Body of pancreas (tissue), 4 donors: Measurements from ENCODE around the gene C2orf74. TPM values are rescaled to one million over a fixed set of nuclear protein-coding genes. Genes with fewer than 3 reads are reported as not detected.
"Not testable (repeated sequence)": the region's sequence is repeated elsewhere in the genome, so short reads cannot be mapped to it uniquely, and the experiment has no call there.

Source experiments
- ATAC-seq: fragments of 150-250 bp; one replicate; pipeline ENCODE4 v1.9.1; 2016
- DNase-seq, 4 donors: peaks; one replicate each; pipeline ENCODE4 v3.0.0-alpha.2; 2019
- H3K27ac ChIP-seq, 4 donors: fragments of 200-600 bp; sonication (generic); 1 replicate in 3 of 4; 2 replicates in 1 of 4; pipeline versions ENCODE4 v1.5.1 to v1.6.1; 2016 to 2019; ENCODE audit warnings: mild to moderate bottlenecking in 1 of 4, mixed read lengths in 1 of 4, moderate library complexity in 1 of 4
- H3K27me3 ChIP-seq, 2 donors: fragments of 200-600 bp; sonication (generic); one replicate each; pipeline ENCODE4 v1.6.0; 2016; ENCODE audit warnings: mild to moderate bottlenecking in 1 of 2
- H3K36me3 ChIP-seq, 2 donors: fragments of 200-600 bp; sonication (generic); replicated peaks in 1 of 2; 2 replicates each; pipeline ENCODE4 v1.5.1; 2016; ENCODE audit warnings: low read depth in 2 of 2; ENCODE audit not compliant: insufficient read depth in 1 of 2
- H3K4me1 ChIP-seq: fragments of 200-600 bp; sonication (generic); one replicate; pipeline ENCODE4 v1.6.0; 2016
- H3K4me3 ChIP-seq, 2 donors: fragments of 200-600 bp; sonication (generic); 1 replicate in 1 of 2; 2 replicates in 1 of 2; pipeline ENCODE4 v1.5.1; 2016 to 2019
- H3K9me3 ChIP-seq, 3 donors: fragments of 200-600 bp; sonication (generic); 1 replicate in 2 of 3; 2 replicates in 1 of 3; pipeline ENCODE4 v1.5.1; 2016
- CTCF ChIP-seq, 7 experiments: fragments of 450-650 bp in 4 of 7; fragments of 200-600 bp in 3 of 7; sonication (generic) in 3 of 7; IDR thresholded peaks; one replicate each; pipeline ENCODE4 v1.5.1; 2016 to 2019; ENCODE audit warnings: antibody characterized with exemption in 7 of 7
- POLR2A ChIP-seq, 3 donors: fragments of 450-650 bp; IDR thresholded peaks; one replicate each; pipeline ENCODE4 v1.6.1; 2016; ENCODE audit warnings: antibody characterized with exemption in 3 of 3, mild to moderate bottlenecking in 2 of 3
- WGBS, 2 donors: methylation state at CpG; one replicate each; pipeline ENCODE4 v1.1.5; 2017; 5-methylcytosine and 5-hydroxymethylcytosine counted together
- intact Hi-C: fragments of 100-400 bp; cut with DNase I; formaldehyde crosslinking; loops from one replicate; pipeline ENCODE4 v1.15.1; 2023
- total RNA-seq, 2 donors: library from RNA; depleted of rRNA; stranded (reverse); fragments of >200 nt; gene quantifications; one replicate each; pipeline ENCODE4 v1.1.0, GENCODE V29; 2016

C2orf74 gene
- total RNA-seq, 2 donors from 2014 or later, result 3.9 to 25.7 TPM

- no peak for DNase-seq
- no peaks in the 10 kb centered on the region for H3K27me3 ChIP-seq
- no peak for ATAC-seq
- 61 to 67% methylated on average over 4 of the region's 4 CpGs for WGBS, 2 donors
- no peaks in the 10 kb centered on the region for H3K36me3 ChIP-seq
- H3K4me3 ChIP-seq, result no peak overlapping the region
- intact Hi-C loops, result no loop called here
- H3K4me1 ChIP-seq, result no peaks in the 10 kb centered on the region
- TF ChIP-seq CTCF (IDR thresholded peaks at IDR 0.05) (no peak), POLR2A (IDR thresholded peaks at IDR 0.05) (no peak)
- H3K27ac ChIP-seq, result no peak overlapping the region
- H3K9me3 ChIP-seq, result no peaks in the 10 kb centered on the region
Observed at GRCh38 chr2:61193670-61194561, 31.9 kb downstream of the C2orf74 start.

GRCh38 chr2:61194646-61195045, 32.7 kb downstream of the C2orf74 start:
- H3K27me3 ChIP-seq, ATAC-seq, H3K4me1 ChIP-seq, DNase-seq, intact Hi-C loops, H3K36me3 ChIP-seq, H3K27ac ChIP-seq, H3K9me3 ChIP-seq, H3K4me3 ChIP-seq: not testable (repeated sequence)
- WGBS, 2 donors, result 89 to 91% methylated on average over 15 of the region's 15 CpGs

GRCh38 chr2:61196671-61197070, 34.7 kb downstream of the C2orf74 start:
- no peak overlapping the region for H3K27ac ChIP-seq
- no peaks in the 10 kb centered on the region for H3K9me3 ChIP-seq
- no peak overlapping the region for H3K4me3 ChIP-seq
- no peaks in the 10 kb centered on the region for H3K27me3 ChIP-seq
- TF ChIP-seq CTCF (IDR thresholded peaks at IDR 0.05) (no peak), POLR2A (IDR thresholded peaks at IDR 0.05) (no peak)
- no peaks in the 10 kb centered on the region for H3K4me1 ChIP-seq
- no peaks in the 10 kb centered on the region for H3K36me3 ChIP-seq
- 95 to 96% methylated on average over 7 of the region's 7 CpGs for WGBS, 2 donors
- intact Hi-C loops, result no loop called here
- DNase-seq (no peak), ATAC-seq (no peak)

- Histone ChIP-seq H3K36me3 (peaks cover 0 to 31% of the 10 kb centered on the region in 2 donors), H3K4me3 (no peak overlapping the region), H3K27me3 (no peaks in the 10 kb centered on the region), H3K27ac (no peak overlapping the region), H3K4me1 (peaks cover under 1% of the 10 kb centered on the region), H3K9me3 (no peaks in the 10 kb centered on the region)
- ATAC-seq (no peak), DNase-seq (no peak)
- intact Hi-C loops, result no loop called here
- TF ChIP-seq POLR2A (IDR thresholded peaks at IDR 0.05) (no peak), CTCF (IDR thresholded peaks at IDR 0.05) (no peak)
- WGBS, 2 donors, result 88 to 90% methylated on average over 7 of the region's 7 CpGs
Observed at GRCh38 chr2:61205132-61205531, 43.1 kb downstream of the C2orf74 start.

GRCh38 chr2:61210332-61210981, 48.5 kb downstream of the C2orf74 start:
- no peak for DNase-seq
- H3K9me3 ChIP-seq, result no peaks in the 10 kb centered on the region
- 89 to 90% methylated on average over 5 of the region's 5 CpGs for WGBS, 2 donors
- H3K4me1 ChIP-seq, result peaks cover 9% of the 10 kb centered on the region
- no peak overlapping the region for H3K27ac ChIP-seq
- peak; percentile 75 for ATAC-seq
- no peak for TF ChIP-seq CTCF (IDR thresholded peaks at IDR 0.05)
- no peak for TF ChIP-seq POLR2A (IDR thresholded peaks at IDR 0.05)
- H3K36me3 ChIP-seq, result peaks cover 4 to 14% of the 10 kb centered on the region in 2 donors
- H3K27me3 ChIP-seq, result no peaks in the 10 kb centered on the region
- H3K4me3 ChIP-seq, result no peak overlapping the region
- intact Hi-C loops, result no loop called here
